ENCODE measurements around the gene SEC14L5. TPM values are rescaled to one million over a fixed set of nuclear protein-coding genes. Genes with fewer than 3 reads are reported as not detected.

SEC14L5 gene
- polyA plus RNA-seq (2013), result 0.01 and 0.03 TPM in 2 replicates

GRCh38 chr16:4957720-4958509, at the start of gene SEC14L5:
SEC14L5 (plus strand) TSS chr16:4958330; CDS start chr16:4959324, 994 bp downstream.
- Histone ChIP-seq H3K4me1 (ENCODE audit: control insufficient read depth in 1 of 2, insufficient read depth in 2 of 2, low read length in 2 of 2) (peaks cover 3 to 5% of the 10 kb centered on the region in 2 experiments), H3K27me3 (ENCODE audit: insufficient read depth, low read length) (no peaks in the 10 kb centered on the region), H3K4ac (ENCODE audit: low read depth, low read length) (no peak within 1 kb of the TSS), H3K79me1 (ENCODE audit: low read length) (no peaks in the 10 kb centered on the region), H2BK12ac (ENCODE audit: low read length) (no peak within 1 kb of the TSS), H2AK5ac (ENCODE audit: low read length) (no peak within 1 kb of the TSS), H4K8ac (ENCODE audit: low read depth, low read length) (no peak within 1 kb of the TSS), H4K91ac (ENCODE audit: low read depth, low read length) (no peak within 1 kb of the TSS), H3K27ac (ENCODE audit: low read depth, low read length) (no peak within 1 kb of the TSS), H3K9me3 (ENCODE audit: insufficient read depth, low read depth, low read length) (no peaks in the 10 kb centered on the region), H3K4me2 (ENCODE audit: low read length) (peak within 1 kb of the TSS; percentile 72), H3K14ac (ENCODE audit: low read length) (no peak within 1 kb of the TSS), H3K79me2 (ENCODE audit: control insufficient read depth, insufficient read depth, low read length, poor library complexity) (no peaks in the 10 kb centered on the region), H2BK120ac (ENCODE audit: insufficient read depth, low read length, poor library complexity) (no peak within 1 kb of the TSS), H3K23ac (ENCODE audit: low read length) (no peak within 1 kb of the TSS), H3K9ac (ENCODE audit: low read length) (no peak within 1 kb of the TSS), H2AFZ (ENCODE audit: insufficient read depth, low read length, poor library complexity) (peak within 1 kb of the TSS; percentile 85), H3K18ac (ENCODE audit: low read length) (no peak within 1 kb of the TSS), H4K12ac (ENCODE audit: low read depth, low read length) (no peak within 1 kb of the TSS), H3K4me3 (ENCODE audit: low read depth, low read length) (peak within 1 kb of the TSS; percentile 65), H3K36me3 (ENCODE audit: control insufficient read depth in 1 of 2, insufficient read depth in 2 of 2, low read length in 2 of 2) (no peaks in the 10 kb centered on the region), H2BK5ac (ENCODE audit: low read depth, low read length, poor library complexity) (no peak within 1 kb of the TSS)
- peak; percentile 95 to 98 for DNase-seq
- no CpG with 5 or more reads among the region's 56 CpGs for WGBS (ENCODE audit: extremely low coverage, insufficient coverage, insufficient read length)

DNA sequence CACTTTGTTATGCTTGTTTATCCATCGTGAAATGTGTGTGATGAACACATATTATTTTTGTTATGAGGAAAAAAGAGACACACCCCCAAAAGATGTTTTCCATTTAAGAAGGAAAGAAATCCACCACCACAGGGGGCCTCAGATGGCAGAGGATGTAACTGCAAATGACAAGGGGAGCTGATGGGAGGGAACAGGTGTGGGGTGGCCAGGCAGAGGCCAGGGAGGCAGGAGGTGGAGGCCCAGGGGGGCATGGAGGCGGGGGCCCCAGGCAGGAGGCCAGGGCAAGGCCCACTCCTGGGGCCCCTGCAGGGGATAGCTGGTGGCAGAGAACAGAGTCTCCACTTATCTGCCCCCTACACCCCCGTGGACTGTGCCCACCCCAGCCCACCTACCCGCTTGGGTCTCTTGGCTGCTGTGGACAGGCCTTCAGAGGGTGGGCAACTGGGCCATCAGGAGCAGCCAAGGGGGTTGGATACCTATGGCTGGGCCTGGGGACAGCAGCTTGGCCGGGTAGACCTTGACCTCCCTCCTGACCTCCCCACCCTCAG, 49.2 kb upstream of the SEC14L5 start:
- H2AFZ ChIP-seq (ENCODE audit: insufficient read depth, low read length, poor library complexity), result no peak overlapping the region
- no peak overlapping the region for H3K14ac ChIP-seq (ENCODE audit: low read length)
- no peak overlapping the region for H4K12ac ChIP-seq (ENCODE audit: low read depth, low read length)
- H2AK5ac ChIP-seq (ENCODE audit: low read length), result no peak overlapping the region
- H4K91ac ChIP-seq (ENCODE audit: low read depth, low read length), result no peak overlapping the region
- H3K4me1 ChIP-seq (ENCODE audit: control insufficient read depth in 1 of 2, insufficient read depth in 2 of 2, low read length in 2 of 2), result no peaks in the 10 kb centered on the region
- DNase-seq, result no peak
- H3K23ac ChIP-seq (ENCODE audit: low read length), result no peak overlapping the region
- H3K4ac ChIP-seq (ENCODE audit: low read depth, low read length), result no peak overlapping the region
- no peak overlapping the region for H3K4me2 ChIP-seq (ENCODE audit: low read length)
- H3K9ac ChIP-seq (ENCODE audit: low read length), result no peak overlapping the region
- H3K36me3 ChIP-seq (ENCODE audit: control insufficient read depth in 1 of 2, insufficient read depth in 2 of 2, low read length in 2 of 2), result no peaks in the 10 kb centered on the region
- no peak overlapping the region for H4K8ac ChIP-seq (ENCODE audit: low read depth, low read length)
- WGBS (ENCODE audit: extremely low coverage, insufficient coverage, insufficient read length), result no CpG with 5 or more reads among the region's 5 CpGs
- H2BK12ac ChIP-seq (ENCODE audit: low read length), result no peak overlapping the region
- no peak overlapping the region for H3K18ac ChIP-seq (ENCODE audit: low read length)
- H3K79me2 ChIP-seq (ENCODE audit: control insufficient read depth, insufficient read depth, low read length, poor library complexity), result no peaks in the 10 kb centered on the region
- H3K9me3 ChIP-seq (ENCODE audit: insufficient read depth, low read depth, low read length), result peaks cover 4% of the 10 kb centered on the region
- H3K27ac ChIP-seq (ENCODE audit: low read depth, low read length), result no peak overlapping the region
- H2BK120ac ChIP-seq (ENCODE audit: insufficient read depth, low read length, poor library complexity), result no peak overlapping the region
- H3K4me3 ChIP-seq (ENCODE audit: low read depth, low read length), result no peak overlapping the region
- H2BK5ac ChIP-seq (ENCODE audit: low read depth, low read length, poor library complexity), result no peak overlapping the region
- no peaks in the 10 kb centered on the region for H3K79me1 ChIP-seq (ENCODE audit: low read length)
- H3K27me3 ChIP-seq (ENCODE audit: insufficient read depth, low read length), result no peaks in the 10 kb centered on the region

GRCh38 chr16:4909825-4910224, 48.3 kb upstream of the SEC14L5 start:
- WGBS (ENCODE audit: extremely low coverage, insufficient coverage, insufficient read length), result no CpG with 5 or more reads among the region's 7 CpGs
- DNase-seq, result no peak
- Histone ChIP-seq H2AK5ac (ENCODE audit: low read length) (no peak overlapping the region), H4K91ac (ENCODE audit: low read depth, low read length) (no peak overlapping the region), H3K23ac (ENCODE audit: low read length) (no peak overlapping the region), H3K27me3 (ENCODE audit: insufficient read depth, low read length) (no peaks in the 10 kb centered on the region), H2BK12ac (ENCODE audit: low read length) (no peak overlapping the region), H3K4me3 (ENCODE audit: low read depth, low read length) (no peak overlapping the region), H3K36me3 (ENCODE audit: control insufficient read depth in 1 of 2, insufficient read depth in 2 of 2, low read length in 2 of 2) (no peaks in the 10 kb centered on the region), H3K14ac (ENCODE audit: low read length) (no peak overlapping the region), H2BK5ac (ENCODE audit: low read depth, low read length, poor library complexity) (no peak overlapping the region), H3K4ac (ENCODE audit: low read depth, low read length) (no peak overlapping the region), H3K9ac (ENCODE audit: low read length) (no peak overlapping the region), H3K27ac (ENCODE audit: low read depth, low read length) (no peak overlapping the region), H4K12ac (ENCODE audit: low read depth, low read length) (no peak overlapping the region), H3K79me1 (ENCODE audit: low read length) (no peaks in the 10 kb centered on the region), H3K9me3 (ENCODE audit: insufficient read depth, low read depth, low read length) (no peaks in the 10 kb centered on the region), H3K4me1 (ENCODE audit: control insufficient read depth in 1 of 2, insufficient read depth in 2 of 2, low read length in 2 of 2) (no peaks in the 10 kb centered on the region), H4K8ac (ENCODE audit: low read depth, low read length) (no peak overlapping the region), H2BK120ac (ENCODE audit: insufficient read depth, low read length, poor library complexity) (no peak overlapping the region), H3K4me2 (ENCODE audit: low read length) (no peak overlapping the region), H3K79me2 (ENCODE audit: control insufficient read depth, insufficient read depth, low read length, poor library complexity) (no peaks in the 10 kb centered on the region), H2AFZ (ENCODE audit: insufficient read depth, low read length, poor library complexity) (no peak overlapping the region), H3K18ac (ENCODE audit: low read length) (no peak overlapping the region)

GRCh38 chr16:4910828-4911227, 47.3 kb upstream of the SEC14L5 start:
- Histone ChIP-seq H2BK5ac (ENCODE audit: low read depth, low read length, poor library complexity) (no peak overlapping the region), H3K18ac (ENCODE audit: low read length) (no peak overlapping the region), H2AK5ac (ENCODE audit: low read length) (no peak overlapping the region), H3K23ac (ENCODE audit: low read length) (no peak overlapping the region), H3K79me2 (ENCODE audit: control insufficient read depth, insufficient read depth, low read length, poor library complexity) (no peaks in the 10 kb centered on the region), H3K9me3 (ENCODE audit: insufficient read depth, low read depth, low read length) (no peaks in the 10 kb centered on the region), H3K27ac (ENCODE audit: low read depth, low read length) (no peak overlapping the region), H3K79me1 (ENCODE audit: low read length) (no peaks in the 10 kb centered on the region), H4K12ac (ENCODE audit: low read depth, low read length) (no peak overlapping the region), H3K36me3 (ENCODE audit: control insufficient read depth in 1 of 2, insufficient read depth in 2 of 2, low read length in 2 of 2) (no peaks in the 10 kb centered on the region), H2BK120ac (ENCODE audit: insufficient read depth, low read length, poor library complexity) (no peak overlapping the region), H3K4ac (ENCODE audit: low read depth, low read length) (no peak overlapping the region), H3K4me3 (ENCODE audit: low read depth, low read length) (no peak overlapping the region), H3K4me2 (ENCODE audit: low read length) (no peak overlapping the region), H3K27me3 (ENCODE audit: insufficient read depth, low read length) (no peaks in the 10 kb centered on the region), H4K8ac (ENCODE audit: low read depth, low read length) (no peak overlapping the region), H2BK12ac (ENCODE audit: low read length) (no peak overlapping the region), H3K4me1 (ENCODE audit: control insufficient read depth in 1 of 2, insufficient read depth in 2 of 2, low read length in 2 of 2) (peaks cover 0 to 3% of the 10 kb centered on the region in 2 experiments), H2AFZ (ENCODE audit: insufficient read depth, low read length, poor library complexity) (no peak overlapping the region), H3K14ac (ENCODE audit: low read length) (no peak overlapping the region), H3K9ac (ENCODE audit: low read length) (no peak overlapping the region), H4K91ac (ENCODE audit: low read depth, low read length) (no peak overlapping the region)
- DNase-seq, result no peak
- no CpG with 5 or more reads among the region's 12 CpGs for WGBS (ENCODE audit: extremely low coverage, insufficient coverage, insufficient read length)
